Stimulated activated CD4-positive, alpha-beta T cell treated with anti-CD3 and anti-CD28 coated beads, Interleukin-1b, Interleukin-23, amount 100 ng/mL, for 48 hours (primary cell): ENCODE measurements around the gene SLC31A2.

Experiments
- DNase-seq: peaks from one replicate; pipeline ENCODE4 v3.0.0-alpha.2; 2020

The SLC31A2 gene

GRCh38 chr9:113187929-113188595 lies 37.3 kb downstream of the SLC31A2 start:
- no peak for DNase-seq

DNA sequence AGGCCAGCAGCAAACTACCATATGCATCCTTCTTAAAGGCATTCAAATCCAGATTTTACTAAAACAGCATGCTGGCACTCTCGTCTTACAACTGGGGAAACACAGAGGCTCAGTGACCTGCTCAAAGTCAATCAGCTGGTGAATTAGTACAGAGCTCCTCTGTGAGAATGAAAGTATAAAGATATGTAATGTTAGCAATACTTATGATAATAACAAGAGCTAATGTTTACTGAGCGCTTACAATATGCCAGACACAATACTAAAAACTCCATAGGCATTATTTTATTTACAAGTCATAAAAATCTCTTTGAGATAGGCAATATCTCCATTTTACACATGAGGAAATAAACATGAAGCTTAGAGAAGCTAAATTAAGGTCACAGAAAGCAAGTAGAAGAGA lies 41.6 kb downstream of the SLC31A2 start:
- no peak for DNase-seq

DNA sequence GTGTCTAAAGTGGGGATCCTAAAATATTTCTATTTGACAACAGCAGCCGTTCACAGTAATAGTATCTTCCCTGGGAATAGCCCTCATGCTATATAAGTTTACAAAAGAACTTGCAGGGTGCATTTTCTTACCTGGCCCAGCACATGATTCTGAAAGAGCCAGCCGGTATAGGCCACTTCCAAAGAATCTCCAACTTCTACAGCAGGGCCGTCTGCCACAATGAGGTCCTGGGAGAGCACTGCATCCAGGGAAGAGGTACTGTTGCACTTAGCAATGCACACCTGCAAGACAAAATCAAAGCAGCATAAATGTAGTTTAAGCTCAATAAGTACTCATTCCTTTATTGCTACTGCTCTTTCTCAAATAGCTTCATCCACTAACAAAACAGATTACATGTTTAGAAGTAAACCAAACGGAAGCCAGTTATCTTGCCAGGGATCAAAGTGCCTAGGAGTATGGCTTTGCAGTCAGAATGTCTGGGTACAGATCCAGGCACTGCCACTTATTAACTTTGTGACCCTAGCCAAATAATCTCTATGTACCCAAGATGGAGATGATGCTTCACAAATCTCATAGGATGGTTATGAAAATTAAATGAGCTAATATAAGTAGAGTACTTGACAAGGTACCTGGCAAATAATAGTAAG lies 49.0 kb downstream of the SLC31A2 start:
- no peak for DNase-seq

DNA sequence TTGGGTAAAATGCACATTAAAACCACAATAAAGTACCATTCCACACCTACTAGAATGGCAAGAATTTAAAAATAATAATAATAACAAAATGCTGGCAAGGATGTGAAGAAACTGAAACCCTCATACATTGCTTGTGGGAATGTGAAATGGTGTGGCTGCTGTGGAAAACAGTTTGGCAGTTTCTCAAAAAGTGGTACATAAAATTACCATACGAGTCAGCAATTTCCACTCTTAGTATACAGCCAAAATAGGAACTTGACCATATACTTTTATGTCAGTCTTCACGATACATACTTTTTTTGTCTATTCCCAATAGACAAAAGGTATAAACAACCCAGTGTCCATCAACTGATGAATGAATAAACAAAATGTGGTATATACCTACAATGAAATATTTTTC lies 54.6 kb downstream of the SLC31A2 start:
- no peak for DNase-seq

DNA sequence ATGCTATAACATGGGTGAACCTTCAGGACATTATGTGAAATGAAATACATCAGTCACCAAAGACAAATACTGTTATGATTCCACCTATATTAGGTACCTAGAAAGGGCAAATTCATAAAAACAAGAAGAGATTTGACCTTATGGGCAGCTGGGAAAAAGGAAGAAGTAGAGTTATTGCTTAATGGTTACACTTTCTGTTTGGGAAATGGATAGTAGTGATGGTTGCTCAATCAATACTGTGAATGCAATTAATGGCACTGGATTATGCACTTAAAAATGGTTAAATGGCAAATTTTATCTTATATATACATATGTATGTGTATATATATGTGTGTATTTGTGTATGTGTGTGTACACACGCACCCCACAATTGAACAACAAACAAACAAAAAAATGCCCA lies 55.1 kb downstream of the SLC31A2 start:
- DNase-seq = no peak

DNA sequence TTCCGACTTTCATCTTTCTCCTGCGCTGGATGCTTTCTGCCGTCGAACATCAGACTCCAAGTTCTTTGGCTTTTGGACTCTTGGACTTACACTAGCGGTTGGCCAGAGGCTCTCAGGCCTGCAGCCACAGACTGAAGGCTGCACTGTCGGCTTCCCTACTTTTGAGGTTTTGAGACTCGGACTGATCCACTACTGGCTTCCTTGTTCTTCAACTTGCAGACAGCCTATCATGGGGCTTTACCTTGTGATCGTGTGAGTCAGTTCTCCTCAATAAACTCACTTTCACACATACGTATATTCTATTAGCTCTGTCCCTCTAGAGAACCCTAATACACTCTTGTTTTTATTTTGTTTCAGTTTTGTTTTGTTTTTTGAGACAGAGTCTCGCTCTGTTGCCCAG lies 60.0 kb downstream of the SLC31A2 start:
- DNase-seq = no peak
